Tibial nerve (tissue), 3 donors: Measurements from ENCODE around the gene JAML.

Experiments
- POLR2A ChIP-seq, 2 donors: fragments of 450-650 bp; IDR thresholded peaks; one replicate each; pipeline ENCODE4 v1.6.1; 2017; ENCODE audit warnings: antibody characterized with exemption in 2 of 2, mild to moderate bottlenecking in 2 of 2, moderate library complexity in 2 of 2
- TF ChIP-seq, protein P1 (sequence below), 5 experiments: fragments of 200-600 bp in 3 of 5; fragments of 450-650 bp in 2 of 5; sonication (generic) in 3 of 5; IDR thresholded peaks; one replicate each; pipeline ENCODE4 v1.5.1; 2016 to 2019; ENCODE audit warnings: antibody characterized with exemption in 5 of 5, mild to moderate bottlenecking in 3 of 5, moderate library complexity in 2 of 5

DNA sequence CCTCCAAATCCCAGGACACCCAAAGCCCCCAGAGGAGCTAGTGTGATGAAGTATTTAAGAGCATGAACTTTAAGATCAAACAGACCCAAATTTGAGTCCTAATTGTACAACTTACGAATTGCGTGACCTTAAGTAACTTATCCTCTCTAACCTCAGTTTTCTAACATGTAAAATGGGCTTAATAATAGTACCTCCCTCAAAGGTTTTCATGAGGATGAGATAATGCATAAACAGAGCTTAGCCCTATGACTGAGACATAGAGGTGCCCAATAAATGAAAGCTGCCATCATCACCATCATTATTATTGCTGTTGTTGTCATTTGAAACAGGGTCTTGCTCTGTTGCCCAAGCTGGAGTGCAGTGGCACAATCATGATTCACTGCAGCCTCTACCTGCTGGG lies 57.6 kb downstream of the JAML start:
- TF ChIP-seq, protein P1, sequence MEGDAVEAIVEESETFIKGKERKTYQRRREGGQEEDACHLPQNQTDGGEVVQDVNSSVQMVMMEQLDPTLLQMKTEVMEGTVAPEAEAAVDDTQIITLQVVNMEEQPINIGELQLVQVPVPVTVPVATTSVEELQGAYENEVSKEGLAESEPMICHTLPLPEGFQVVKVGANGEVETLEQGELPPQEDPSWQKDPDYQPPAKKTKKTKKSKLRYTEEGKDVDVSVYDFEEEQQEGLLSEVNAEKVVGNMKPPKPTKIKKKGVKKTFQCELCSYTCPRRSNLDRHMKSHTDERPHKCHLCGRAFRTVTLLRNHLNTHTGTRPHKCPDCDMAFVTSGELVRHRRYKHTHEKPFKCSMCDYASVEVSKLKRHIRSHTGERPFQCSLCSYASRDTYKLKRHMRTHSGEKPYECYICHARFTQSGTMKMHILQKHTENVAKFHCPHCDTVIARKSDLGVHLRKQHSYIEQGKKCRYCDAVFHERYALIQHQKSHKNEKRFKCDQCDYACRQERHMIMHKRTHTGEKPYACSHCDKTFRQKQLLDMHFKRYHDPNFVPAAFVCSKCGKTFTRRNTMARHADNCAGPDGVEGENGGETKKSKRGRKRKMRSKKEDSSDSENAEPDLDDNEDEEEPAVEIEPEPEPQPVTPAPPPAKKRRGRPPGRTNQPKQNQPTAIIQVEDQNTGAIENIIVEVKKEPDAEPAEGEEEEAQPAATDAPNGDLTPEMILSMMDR (IDR thresholded peaks at IDR 0.05): no peak
- TF ChIP-seq POLR2A (IDR thresholded peaks at IDR 0.05): no peak
